Upper lobe of left lung (tissue), 6 donors: ENCODE results near the gene NAA60. TPM values are rescaled to one million over a fixed set of nuclear protein-coding genes. Genes with fewer than 3 reads are reported as not detected.

Experiments
- ATAC-seq, 2 donors: fragments of 200-7000 bp; cut with Tn5 transposase; one replicate each; pipeline ENCODE4 v1.9.1; 2022; ENCODE audit warnings: mild to moderate bottlenecking in 2 of 2, moderate library complexity in 2 of 2; ENCODE audit not compliant: low FRiP score in 2 of 2
- DNase-seq, 2 donors: peaks; one replicate each; pipeline ENCODE4 v3.0.0-alpha.2; 2019 to 2020
- H3K27ac ChIP-seq, 4 donors: fragments of 200-600 bp; sonication (generic); one replicate each; pipeline ENCODE4 v1.5.1; 2016 to 2019
- H3K27me3 ChIP-seq, 4 donors: fragments of 200-600 bp; sonication (generic); one replicate each; pipeline ENCODE4 v1.5.1; 2017 to 2019
- H3K36me3 ChIP-seq, 4 donors: fragments of 200-600 bp; sonication (generic); one replicate each; pipeline ENCODE4 v1.5.1; 2016 to 2019
- H3K4me1 ChIP-seq, 4 donors: fragments of 200-600 bp; sonication (generic); one replicate each; pipeline ENCODE4 v1.5.1; 2018 to 2019
- H3K4me3 ChIP-seq, 4 donors: fragments of 200-600 bp; sonication (generic); one replicate each; pipeline ENCODE4 v1.5.1; 2017 to 2019; ENCODE audit warnings: mild to moderate bottlenecking in 2 of 4, moderate library complexity in 1 of 4
- H3K9me3 ChIP-seq, 4 donors: fragments of 200-600 bp; sonication (generic); one replicate each; pipeline ENCODE4 v1.5.1; 2018 to 2019
- EP300 ChIP-seq, 4 donors: sonication (generic); formaldehyde crosslinking; IDR thresholded peaks; one replicate each; pipeline ENCODE4 v1.5.1; 2017; ENCODE audit warnings: antibody characterized with exemption in 4 of 4, control low read depth in 2 of 4
- POLR2A ChIP-seq, 4 donors: fragments of 450-650 bp; IDR thresholded peaks; one replicate each; pipeline ENCODE4 v1.5.1; 2016 to 2017; ENCODE audit warnings: antibody characterized with exemption in 4 of 4, mild to moderate bottlenecking in 2 of 4
- POLR2AphosphoS5 ChIP-seq, 2 donors: sonication (generic); formaldehyde crosslinking; IDR thresholded peaks; one replicate each; pipeline ENCODE4 v1.5.1; 2017; ENCODE audit warnings: antibody characterized with exemption in 2 of 2
- WGBS, 2 donors: methylation state at CpG; one replicate each; pipeline ENCODE4 v1.1.5; 2017 to 2018; 5-methylcytosine and 5-hydroxymethylcytosine counted together
- small RNA-seq, 4 donors: library from RNA; depleted of rRNA; stranded (forward); fragments of <200 nt; gene quantifications; one replicate each; pipeline ENCODE3, GENCODE V24; 2016
- total RNA-seq, 6 donors: library from RNA; depleted of rRNA in 4 of 6; stranded (reverse); fragments of >200 nt in 4 of 6; gene quantifications; one replicate each; pipeline versions ENCODE4 v1.1.0 to v1.2.1, GENCODE V29; 2016 to 2021
- TF ChIP-seq, protein P1 (sequence below), 6 experiments: fragments of 450-650 bp in 4 of 6; fragments of 200-600 bp in 2 of 6; sonication (generic) in 2 of 6; IDR thresholded peaks; one replicate each; pipeline ENCODE4 v1.5.1; 2016 to 2019; ENCODE audit warnings: antibody characterized with exemption in 6 of 6
- donor health status: DM: no; HTN: no; CAD: no; lungs with moderate emphysema.
- donor health status: DM: no; HTN: yes; CAD: no; lungs with severe emphysema.

NAA60 gene
- total RNA-seq, 6 donors from 2014 or later, result 33.0 to 77.5 (median 54.6) TPM

DNA sequence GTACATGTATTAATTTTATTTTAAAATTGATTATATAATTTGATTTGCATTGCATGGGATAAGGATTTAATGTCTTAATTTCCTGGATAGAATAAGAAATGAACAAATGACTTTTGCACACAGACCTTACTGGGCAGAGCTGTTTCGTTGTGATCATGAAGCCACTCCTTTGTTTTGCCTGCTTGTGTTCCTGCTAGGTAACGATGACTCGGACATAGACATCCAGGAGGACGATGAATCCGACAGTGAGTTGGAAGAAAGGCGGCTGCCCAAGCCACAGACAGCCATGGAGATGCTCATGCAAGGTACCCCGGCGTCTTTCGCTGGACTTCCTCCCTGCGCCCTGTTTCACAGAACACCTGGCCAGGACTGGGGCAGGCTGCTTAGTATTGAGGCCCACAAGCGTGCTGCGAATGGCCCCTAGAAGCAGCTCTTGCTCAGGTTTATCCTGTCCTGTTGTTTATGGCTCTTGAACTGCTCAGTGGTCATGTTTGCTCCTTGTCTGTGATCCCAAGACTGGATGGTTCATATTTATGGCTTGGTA lies 87.0 kb downstream of the NAA60 start:
- Histone ChIP-seq H3K9me3 (no peaks in the 10 kb centered on the region), H3K4me3 (no peak overlapping the region), H3K27me3 (no peaks in the 10 kb centered on the region), H3K27ac (no peak overlapping the region), H3K4me1 (peaks cover 0 to 5% (median 0%) of the 10 kb centered on the region in 4 donors), H3K36me3 (peaks cover 6 to 66% (median 30%) of the 10 kb centered on the region in 4 donors)
- DNase-seq (no peak), ATAC-seq (no peak)
- TF ChIP-seq POLR2A (IDR thresholded peaks at IDR 0.05), result no peak
- no peak for TF ChIP-seq EP300 (IDR thresholded peaks at IDR 0.05)
- TF ChIP-seq, protein P1, sequence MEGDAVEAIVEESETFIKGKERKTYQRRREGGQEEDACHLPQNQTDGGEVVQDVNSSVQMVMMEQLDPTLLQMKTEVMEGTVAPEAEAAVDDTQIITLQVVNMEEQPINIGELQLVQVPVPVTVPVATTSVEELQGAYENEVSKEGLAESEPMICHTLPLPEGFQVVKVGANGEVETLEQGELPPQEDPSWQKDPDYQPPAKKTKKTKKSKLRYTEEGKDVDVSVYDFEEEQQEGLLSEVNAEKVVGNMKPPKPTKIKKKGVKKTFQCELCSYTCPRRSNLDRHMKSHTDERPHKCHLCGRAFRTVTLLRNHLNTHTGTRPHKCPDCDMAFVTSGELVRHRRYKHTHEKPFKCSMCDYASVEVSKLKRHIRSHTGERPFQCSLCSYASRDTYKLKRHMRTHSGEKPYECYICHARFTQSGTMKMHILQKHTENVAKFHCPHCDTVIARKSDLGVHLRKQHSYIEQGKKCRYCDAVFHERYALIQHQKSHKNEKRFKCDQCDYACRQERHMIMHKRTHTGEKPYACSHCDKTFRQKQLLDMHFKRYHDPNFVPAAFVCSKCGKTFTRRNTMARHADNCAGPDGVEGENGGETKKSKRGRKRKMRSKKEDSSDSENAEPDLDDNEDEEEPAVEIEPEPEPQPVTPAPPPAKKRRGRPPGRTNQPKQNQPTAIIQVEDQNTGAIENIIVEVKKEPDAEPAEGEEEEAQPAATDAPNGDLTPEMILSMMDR (IDR thresholded peaks at IDR 0.05), result no peak
- no peak for TF ChIP-seq POLR2AphosphoS5 (IDR thresholded peaks at IDR 0.05)
- WGBS, 2 donors, result 92 to 97% methylated on average over 12 of the region's 12 CpGs

DNA sequence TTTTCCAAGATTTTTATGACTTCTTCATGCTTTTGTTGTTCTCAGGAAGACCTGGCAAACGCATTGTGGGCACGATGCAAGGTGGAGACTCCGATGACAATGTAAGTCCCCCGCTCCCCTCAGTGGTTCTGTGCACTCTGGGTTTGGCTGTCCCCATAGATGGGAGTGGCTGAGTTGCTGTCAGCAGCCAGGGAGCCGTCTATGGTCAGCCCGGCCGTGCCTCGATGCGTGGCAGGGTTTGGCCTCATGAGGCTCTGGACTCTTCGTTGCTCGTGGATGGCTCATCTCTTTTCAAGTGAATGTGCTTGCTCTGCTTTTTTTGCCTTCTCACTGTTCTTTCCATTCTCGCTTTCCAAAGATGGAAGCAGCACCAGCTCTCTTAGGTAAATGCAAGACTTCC lies 89.3 kb downstream of the NAA60 start:
- Histone ChIP-seq H3K36me3 (peaks cover 6 to 66% (median 37%) of the 10 kb centered on the region in 4 donors), H3K27ac (no peak overlapping the region), H3K4me1 (no peaks in the 10 kb centered on the region), H3K27me3 (no peaks in the 10 kb centered on the region), H3K9me3 (no peaks in the 10 kb centered on the region), H3K4me3 (no peak overlapping the region)
- TF ChIP-seq POLR2AphosphoS5 (IDR thresholded peaks at IDR 0.05) (no peak), EP300 (IDR thresholded peaks at IDR 0.05) (no peak), POLR2A (IDR thresholded peaks at IDR 0.05) (no peak)
- TF ChIP-seq, protein P1 (IDR thresholded peaks at IDR 0.05), result no peak
- ATAC-seq (no peak), DNase-seq (no peak)
- 95 to 97% methylated on average over 12 of the region's 12 CpGs for WGBS, 2 donors

DNA sequence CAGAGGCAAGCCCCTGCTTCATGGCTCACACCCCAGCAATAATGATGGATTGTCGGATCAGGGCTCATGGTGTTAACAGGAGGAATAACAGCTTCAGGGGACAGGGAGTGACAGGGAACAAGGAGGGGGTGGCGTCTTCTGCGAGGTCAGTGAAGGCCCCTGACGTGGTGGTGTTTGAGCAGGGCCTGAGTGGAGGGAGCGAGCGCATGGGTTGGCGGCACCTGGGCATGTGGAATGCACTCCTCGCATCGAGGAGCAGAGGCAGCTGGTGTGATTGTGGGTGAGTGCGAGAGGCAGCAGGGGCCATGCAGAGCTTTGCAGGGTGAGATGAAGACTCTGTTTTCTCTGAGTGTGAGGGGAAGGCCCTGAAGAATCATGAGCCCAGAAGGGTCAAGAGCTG lies 90.6 kb downstream of the NAA60 start:
- 95 to 97% methylated on average over 10 of the region's 10 CpGs for WGBS, 2 donors
- no peak overlapping the region for H3K27ac ChIP-seq
- H3K9me3 ChIP-seq, result no peaks in the 10 kb centered on the region
- H3K27me3 ChIP-seq, result no peaks in the 10 kb centered on the region
- H3K36me3 ChIP-seq, result peaks cover 6 to 69% (median 37%) of the 10 kb centered on the region in 4 donors
- no peaks in the 10 kb centered on the region for H3K4me1 ChIP-seq
- no peak overlapping the region for H3K4me3 ChIP-seq
- ATAC-seq, result no peak
- TF ChIP-seq POLR2A (IDR thresholded peaks at IDR 0.05) (no peak), POLR2AphosphoS5 (IDR thresholded peaks at IDR 0.05) (no peak), EP300 (IDR thresholded peaks at IDR 0.05) (no peak)
- TF ChIP-seq, protein P1 (IDR thresholded peaks at IDR 0.05), result no peak
- DNase-seq, result no peak

DNA sequence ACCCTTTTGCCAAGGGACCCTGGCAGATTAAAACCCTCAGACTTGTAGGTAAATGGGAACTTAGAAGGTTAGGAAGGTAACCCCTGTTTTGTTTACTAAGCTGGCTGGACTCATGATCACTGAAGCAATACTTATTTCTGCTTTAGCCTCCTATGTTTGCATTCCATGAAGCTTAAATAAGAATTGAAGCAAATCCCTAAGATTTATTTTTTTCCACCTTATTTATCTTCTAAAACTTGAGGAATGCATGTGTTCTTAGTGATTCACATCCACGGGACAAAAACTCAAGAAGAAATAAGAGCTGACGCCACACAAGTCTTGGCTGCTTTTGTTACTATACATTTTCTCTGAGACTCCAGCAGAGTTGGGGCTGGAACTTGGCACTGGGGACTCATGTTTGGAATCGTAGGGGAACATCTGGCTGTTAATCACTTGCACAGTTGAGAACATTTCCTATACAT lies 92.8 kb downstream of the NAA60 start:
- DNase-seq, result no peak
- no peak overlapping the region for H3K27ac ChIP-seq
- TF ChIP-seq, protein P1 (IDR thresholded peaks at IDR 0.05), result no peak
- TF ChIP-seq POLR2AphosphoS5 (IDR thresholded peaks at IDR 0.05), result no peak
- TF ChIP-seq EP300 (IDR thresholded peaks at IDR 0.05), result no peak
- TF ChIP-seq POLR2A (IDR thresholded peaks at IDR 0.05), result no peak

More for the DNA sequence above, 92.8 kb downstream of the NAA60 start:
- H3K27me3 ChIP-seq, result no peaks in the 10 kb centered on the region
- 75 to 92% methylated on average over 3 of the region's 3 CpGs for WGBS, 2 donors
- no peaks in the 10 kb centered on the region for H3K4me1 ChIP-seq
- ATAC-seq, result no peak
- H3K9me3 ChIP-seq, result no peaks in the 10 kb centered on the region
- H3K4me3 ChIP-seq, result no peak overlapping the region
- peaks cover 2 to 70% (median 30%) of the 10 kb centered on the region in 4 donors for H3K36me3 ChIP-seq

Small RNAs within 50 kb of the gene (small RNA-seq; reads per million reads assigned to genes)
- 0 reads per million in 4 donors for gene MIR6126

Other genes starting within 250 kb of the NAA60 start
- 1 to 10 TPM; 6.4 to 9.5 (median 7.8) TPM for gene ZNF200, start 208.5 kb upstream of the NAA60 start, total RNA-seq
- 10 to 100 TPM in 5 of 6 donors, 1 to 10 TPM in 1; 9.1 to 18.9 (median 12.3) TPM for gene MEFV, start 187.0 kb upstream of the NAA60 start, total RNA-seq
- 10 to 100 TPM; 19.6 to 48.2 (median 32.2) TPM for gene ZNF263, start 160.2 kb upstream of the NAA60 start, total RNA-seq
- 1 to 10 TPM; 1.3 to 6.0 (median 4.0) TPM for gene TIGD7, start 138.2 kb upstream of the NAA60 start, total RNA-seq
- gene ZNF75A, start 138.2 kb upstream of the NAA60 start, total RNA-seq, result 10 to 100 TPM; 21.5 to 69.1 (median 25.9) TPM
- under 1 TPM in 2 of 6 donors, not detected in 4; 0.39 to 0.46 TPM for gene OR2C1, start 87.8 kb upstream of the NAA60 start, total RNA-seq
- gene ZSCAN32, start 42.7 kb upstream of the NAA60 start, total RNA-seq, result 10 to 100 TPM in 5 of 6 donors, 1 to 10 TPM in 1; 7.5 to 25.0 (median 14.0) TPM
- gene ZNF174, start 42.5 kb upstream of the NAA60 start, total RNA-seq, result 10 to 100 TPM in 4 of 6 donors, 1 to 10 TPM in 2; 9.0 to 30.4 (median 10.6) TPM
- 1 to 10 TPM in 5 of 6 donors, under 1 TPM in 1; 0.78 to 7.7 (median 4.6) TPM for gene ZNF597, start 176 bp upstream of the NAA60 start, total RNA-seq
- gene C16orf90, start 51.8 kb downstream of the NAA60 start, total RNA-seq, result not detected
- gene CLUAP1, start 57.3 kb downstream of the NAA60 start, total RNA-seq, result 10 to 100 TPM; 12.8 to 40.8 (median 18.4) TPM
- gene NLRC3, start 133.7 kb downstream of the NAA60 start, total RNA-seq, result 10 to 100 TPM in 1 of 6 donors, 1 to 10 TPM in 5; 2.6 to 19.9 (median 3.9) TPM
- 10 to 100 TPM in 1 of 6 donors, 1 to 10 TPM in 5; 4.6 to 10.5 (median 6.0) TPM for gene SLX4, start 167.9 kb downstream of the NAA60 start, total RNA-seq
- gene DNASE1, start 211.0 kb downstream of the NAA60 start, total RNA-seq, result 10 to 100 TPM in 4 of 6 donors, 1 to 10 TPM in 2; 6.4 to 34.6 (median 18.7) TPM